Small intestine (tissue), 16 donors: ENCODE results near the gene TOM1L1. TPM values are rescaled to one million over a fixed set of nuclear protein-coding genes. Genes with fewer than 3 reads are reported as not detected.

Experiments
- DNase-seq, 2 donors: peaks; one replicate each; pipeline versions ENCODE4 v3.0.0 to v3.0.0-alpha.2; 2013
- FAIRE-seq: peaks from 2 replicates; lab custom pipeline; 2012; peaks lifted over from hg19 to GRCh38; lab: Jason Lieb, UNC
- H3K27ac ChIP-seq, 3 donors: one replicate each; pipeline ENCODE4 v1.5.1; 2013; ENCODE audit warnings: low read length in 2 of 3, mild to moderate bottlenecking in 2 of 3, control low read depth in 1 of 3, inconsistent platforms in 1 of 3, low read depth in 1 of 3, moderate library complexity in 1 of 3
- H3K27me3 ChIP-seq, 3 donors: one replicate each; pipeline ENCODE4 v1.6.1; 2013; ENCODE audit warnings: low read length in 3 of 3, inconsistent platforms in 1 of 3; ENCODE audit not compliant: control insufficient read depth in 3 of 3, insufficient read depth in 3 of 3
- H3K36me3 ChIP-seq, 3 donors: one replicate each; pipeline ENCODE4 v1.6.1; 2013; ENCODE audit warnings: low read length in 3 of 3, inconsistent platforms in 1 of 3, low read depth in 1 of 3, mild to moderate bottlenecking in 1 of 3, moderate library complexity in 1 of 3; ENCODE audit not compliant: control insufficient read depth in 3 of 3, insufficient read depth in 2 of 3
- H3K4me1 ChIP-seq, 3 donors: one replicate each; pipeline ENCODE4 v1.6.1; 2013; ENCODE audit warnings: low read length in 2 of 3, inconsistent platforms in 1 of 3, low read depth in 1 of 3, mild to moderate bottlenecking in 1 of 3, moderate library complexity in 1 of 3; ENCODE audit not compliant: control insufficient read depth in 3 of 3, insufficient read depth in 2 of 3
- H3K4me3 ChIP-seq, 3 donors: one replicate each; pipeline ENCODE4 v1.5.1; 2013; ENCODE audit warnings: low read length in 3 of 3, control low read depth in 1 of 3, inconsistent platforms in 1 of 3, low read depth in 1 of 3, mild to moderate bottlenecking in 1 of 3, moderate library complexity in 1 of 3
- H3K9me3 ChIP-seq, 2 donors: one replicate each; pipeline ENCODE4 v1.6.1; 2013; ENCODE audit warnings: low read depth in 1 of 2, low read length in 1 of 2; ENCODE audit not compliant: control insufficient read depth in 2 of 2, insufficient read depth in 1 of 2
- WGBS, 3 donors: extraction: QIAGEN DNeasy Blood & Tissue Kit; methylation state at CpG; one replicate each; pipeline ENCODE4 v1.1.7; 2013; 5-methylcytosine and 5-hydroxymethylcytosine counted together
- long read RNA-seq, 10 donors: transcript quantifications; one replicate each; lab custom pipeline, GENCODE V29; 2026
- polyA plus RNA-seq, 4 donors: library from polyadenylated mRNA; stranded (reverse) in 3 of 4; unstranded in 1 of 4; fragments of 200-250 nt in 3 of 4; fragments of 120-200 nt in 1 of 4; gene quantifications; one replicate each; pipeline versions ENCODE4 v1.2.1 to v1.2.3, GENCODE V29; 2013
- donor health status: healthy with polysubstance abuse.
- donor health status: control.
- donor health status: control.
- donor health status: Bipolar disorder and iron deficiency.
- donor health status: healthy.

The TOM1L1 gene
- 100 to 1,000 TPM in 2 of 4 donors, 10 to 100 TPM in 2; 57.2 to 120 (median 98.0) TPM for polyA plus RNA-seq
- long read RNA-seq, donor 1, result 0 reads
- long read RNA-seq, donor 2, transcript TOM1L1-221 (16 exons, 2,507 nt), result minor isoform, 5 of 45 reads
- long read RNA-seq, donor 2, transcript TOM1L1-220 (10 exons, 1,849 nt), result major isoform, 8 of 45 reads
- long read RNA-seq, donor 2, partial matches to known transcripts, result 15 of 45 reads
- long read RNA-seq, donor 2, other reads (novel, unspliced or antisense), result 15 of 45 reads
- long read RNA-seq, donor 3, partial matches to known transcripts, result 27 of 51 reads
- long read RNA-seq, donor 3, other reads (novel, unspliced or antisense), result 17 of 51 reads
- long read RNA-seq, donor 4, result 0 reads
- long read RNA-seq, donor 5, partial matches to known transcripts, result 6 of 17 reads
- long read RNA-seq, donor 5, other reads (novel, unspliced or antisense), result 10 of 17 reads
- long read RNA-seq, donor 6, transcript TOM1L1-221 (16 exons, 2,507 nt), result major isoform, 6 of 19 reads
- long read RNA-seq, donor 6, partial matches to known transcripts, result 6 of 19 reads
- long read RNA-seq, donor 6, other reads (novel, unspliced or antisense), result 0 of 19 reads
- long read RNA-seq, donor 7, partial matches to known transcripts, result 45 of 86 reads
- long read RNA-seq, donor 7, other reads (novel, unspliced or antisense), result 40 of 86 reads
- long read RNA-seq, donor 8, result 0 reads
- long read RNA-seq, donor 9, partial matches to known transcripts, result 0 of 3 reads
- long read RNA-seq, donor 9, other reads (novel, unspliced or antisense), result 0 of 3 reads
- long read RNA-seq, donor 10, transcript TOM1L1-221 (16 exons, 2,507 nt), result major isoform, 5 of 128 reads
- long read RNA-seq, donor 10, transcript TOM1L1-218 (6 exons, 721 nt), result major isoform, 5 of 128 reads
- long read RNA-seq, donor 10, partial matches to known transcripts, result 86 of 128 reads
- long read RNA-seq, donor 10, other reads (novel, unspliced or antisense), result 28 of 128 reads

- Histone ChIP-seq H3K27me3 (peaks cover 0 to 2% (median 2%) of the 10 kb centered on the region in 3 donors), H3K9me3 (no peaks in the 10 kb centered on the region), H3K36me3 (peaks cover 0 to under 1% (median 0%) of the 10 kb centered on the region in 3 donors), H3K27ac (peak within 1 kb of the TSS in 2 of 3 donors; percentile 79 to 85), H3K4me3 (peak within 1 kb of the TSS in 2 of 3 donors; percentile 10 to 79), H3K4me1 (peaks cover under 1 to 8% (median 3%) of the 10 kb centered on the region in 3 donors)
- no peak for FAIRE-seq
- DNase-seq, result peak; percentile 93 to 94
- WGBS, 3 donors, result 1 to 3% (median 3%) methylated on average over 54 to 67 of the region's 67 CpGs
These were observed at the start of gene TOM1L1 for GRCh38 chr17:54900457-54901229. Gene TOM1L1, plus strand, starts transcription at chr17:54900852. Its CDS starts 14 bp downstream, at chr17:54900866.

- no peak for FAIRE-seq
- no peak overlapping the region for H3K4me3 ChIP-seq
- H3K27ac ChIP-seq, result no peak overlapping the region
- no peaks in the 10 kb centered on the region for H3K36me3 ChIP-seq
- no peak for DNase-seq
- no peaks in the 10 kb centered on the region for H3K4me1 ChIP-seq
- no peaks in the 10 kb centered on the region for H3K27me3 ChIP-seq
- H3K9me3 ChIP-seq, result no peaks in the 10 kb centered on the region
- WGBS, 3 donors, result 33 to 43% (median 36%) methylated on average over 2 of the region's 2 CpGs
These were observed 41.5 kb upstream of the TOM1L1 start for GRCh38 chr17:54859187-54859586.

GRCh38 chr17:54860617-54861470 is 39.8 kb upstream of the TOM1L1 start:
- WGBS, 3 donors, result 83 to 92% (median 91%) methylated on average over 9 of the region's 9 CpGs
- Histone ChIP-seq H3K27me3 (no peaks in the 10 kb centered on the region), H3K9me3 (no peaks in the 10 kb centered on the region), H3K4me3 (no peak overlapping the region), H3K4me1 (no peaks in the 10 kb centered on the region), H3K36me3 (no peaks in the 10 kb centered on the region), H3K27ac (no peak overlapping the region)
- DNase-seq, result no peak
- no peak for FAIRE-seq

GRCh38 chr17:54861471-54861983 is 39.1 kb upstream of the TOM1L1 start:
- Histone ChIP-seq H3K4me3 (no peak overlapping the region), H3K27ac (no peak overlapping the region), H3K36me3 (no peaks in the 10 kb centered on the region), H3K9me3 (no peaks in the 10 kb centered on the region), H3K4me1 (no peaks in the 10 kb centered on the region), H3K27me3 (no peaks in the 10 kb centered on the region)
- 60 to 73% (median 64%) methylated on average over 4 of the region's 4 CpGs for WGBS, 3 donors
- DNase-seq, result no peak
- no peak for FAIRE-seq

GRCh38 chr17:54863176-54863575 is 37.5 kb upstream of the TOM1L1 start:
- no peaks in the 10 kb centered on the region for H3K4me1 ChIP-seq
- H3K36me3 ChIP-seq, result no peaks in the 10 kb centered on the region
- no peak overlapping the region for H3K27ac ChIP-seq
- no peaks in the 10 kb centered on the region for H3K27me3 ChIP-seq
- H3K4me3 ChIP-seq, result no peak overlapping the region
- DNase-seq (no peak), FAIRE-seq (no peak)
- no peaks in the 10 kb centered on the region for H3K9me3 ChIP-seq
- 44 to 48% (median 47%) methylated on average over 2 of the region's 2 CpGs for WGBS, 3 donors

- no peak overlapping the region for H3K4me3 ChIP-seq
- no peaks in the 10 kb centered on the region for H3K9me3 ChIP-seq
- H3K36me3 ChIP-seq, result no peaks in the 10 kb centered on the region
- no peaks in the 10 kb centered on the region for H3K4me1 ChIP-seq
- DNase-seq (no peak), FAIRE-seq (no peak)
- no peak overlapping the region for H3K27ac ChIP-seq
- no peaks in the 10 kb centered on the region for H3K27me3 ChIP-seq
- WGBS, 3 donors, result 80 to 93% (median 87%) methylated on average over 1 of the region's 1 CpG
These were observed 36.6 kb upstream of the TOM1L1 start for GRCh38 chr17:54864070-54864469.

GRCh38 chr17:54864636-54865356 is 35.9 kb upstream of the TOM1L1 start:
- Histone ChIP-seq H3K27ac (no peak overlapping the region), H3K4me3 (no peak overlapping the region), H3K9me3 (no peaks in the 10 kb centered on the region), H3K27me3 (no peaks in the 10 kb centered on the region), H3K4me1 (no peaks in the 10 kb centered on the region), H3K36me3 (no peaks in the 10 kb centered on the region)
- no peak for FAIRE-seq
- 63 to 80% (median 75%) methylated on average over 8 of the region's 8 CpGs for whole genome bisulfite sequencing, 3 donors
- DNase-seq, result no peak
